GM12801 (cell line): Measurements from ENCODE around the gene NUP107.

ENCODE experiments used
- CTCF ChIP-seq: IDR thresholded peaks from one replicate; pipeline ENCODE4 v1.5.1; 2011; ENCODE audit warnings: control low read depth; ENCODE audit not compliant: insufficient read length; ENCODE audit errors: extremely low read depth

Gene NUP107

GRCh38 chr12:68766646-68767045, 79.9 kb downstream of the NUP107 start:
- no peak for TF ChIP-seq CTCF

GRCh38 chr12:68767191-68767590, 80.4 kb downstream of the NUP107 start:
- no peak for TF ChIP-seq CTCF

GRCh38 chr12:68768431-68768939, 81.7 kb downstream of the NUP107 start:
- no peak for TF ChIP-seq CTCF

- TF ChIP-seq CTCF, result no peak
Observed at GRCh38 chr12:68769941-68770340, 83.2 kb downstream of the NUP107 start.

- TF ChIP-seq CTCF, result no peak
Observed at GRCh38 chr12:68771223-68771925, 84.6 kb downstream of the NUP107 start.

GRCh38 chr12:68772714-68773113, 85.9 kb downstream of the NUP107 start:
- no peak for TF ChIP-seq CTCF

- TF ChIP-seq CTCF, result no peak
Observed at GRCh38 chr12:68773582-68773981, 86.8 kb downstream of the NUP107 start.
